H1 (cell line): ENCODE data around the gene ZNF320. TPM values are rescaled to one million over a fixed set of nuclear protein-coding genes. Genes with fewer than 3 reads are reported as not detected.
A peak's percentile ranks its signal among the peaks of the same experiment; 100 is the strongest.

ENCODE experiments used
- ASH2L ChIP-seq: fragments of 200-600, 300-600 bp; sonication (generic); IDR thresholded peaks from one replicate; pipeline ENCODE4 v1.7.1; 2017; ENCODE audit warnings: low read length
- CHD2 ChIP-seq: IDR thresholded peaks from 2 replicates; pipeline ENCODE4 v1.6.1; 2012; ENCODE audit warnings: low read length, improper control_type of control experiment
- EGR1 ChIP-seq: IDR thresholded peaks from 2 replicates; pipeline ENCODE4 v1.6.1; 2011; ENCODE audit warnings: low read depth, low read length, borderline replicate concordance
- GABPA ChIP-seq: IDR thresholded peaks from 2 replicates; pipeline ENCODE4 v1.6.1; 2011; ENCODE audit warnings: mild to moderate bottlenecking, low read length, moderate library complexity, borderline replicate concordance; ENCODE audit not compliant: insufficient read depth
- JUN ChIP-seq: IDR thresholded peaks from 2 replicates; pipeline ENCODE4 v1.6.1; 2011; ENCODE audit warnings: low read depth, mild to moderate bottlenecking, improper control_type of control experiment, low read length
- POLR2A ChIP-seq, 2 experiments: IDR thresholded peaks; 1 replicate in 1 of 2; 2 replicates in 1 of 2; pipeline ENCODE4 v1.6.1; 2011; ENCODE audit warnings: low read depth in 2 of 2, low read length in 2 of 2, mild to moderate bottlenecking in 2 of 2; ENCODE audit errors: control extremely low read depth in 1 of 2
- POLR2AphosphoS5 ChIP-seq: IDR thresholded peaks from 2 replicates; pipeline ENCODE4 v1.6.1; 2011; ENCODE audit warnings: low read depth, low read length
- POU5F1 ChIP-seq: IDR thresholded peaks from 2 replicates; pipeline ENCODE4 v1.6.1; 2011; ENCODE audit warnings: low read depth, mild to moderate bottlenecking, low read length, moderate library complexity
- RAD21 ChIP-seq, 2 experiments: IDR thresholded peaks in 1 of 2; conservative IDR thresholded peaks in 1 of 2; 2 replicates each; pipeline ENCODE4 v1.6.1; 2011; ENCODE audit warnings: low read depth in 2 of 2, low read length in 2 of 2, improper control_type of control experiment in 1 of 2, inconsistent platforms in 1 of 2, mild to moderate bottlenecking in 1 of 2, moderate library complexity in 1 of 2
- SIN3A ChIP-seq, 2 experiments: IDR thresholded peaks in 1 of 2; conservative IDR thresholded peaks in 1 of 2; 2 replicates each; pipeline ENCODE4 v1.6.1; 2011 to 2012; ENCODE audit warnings: low read length in 2 of 2, improper control_type of control experiment in 1 of 2, low read depth in 1 of 2, mild to moderate bottlenecking in 1 of 2
- SRF ChIP-seq: IDR thresholded peaks from 2 replicates; pipeline ENCODE4 v1.6.1; 2011; ENCODE audit warnings: mild to moderate bottlenecking, low read depth, low read length, moderate library complexity
- TBP ChIP-seq: IDR thresholded peaks from 2 replicates; pipeline ENCODE4 v1.6.1; 2011; ENCODE audit warnings: low read depth, low read length, improper control_type of control experiment
- ZNF274 ChIP-seq: IDR thresholded peaks from 2 replicates; pipeline ENCODE4 v1.7.0; 2012; ENCODE audit warnings: low read length, borderline replicate concordance; ENCODE audit errors: extremely low read depth
- polyA plus RNA-seq, 7 experiments: library from polyadenylated mRNA; depleted of rRNA in 3 of 7; stranded (reverse) in 5 of 7; unstranded in 2 of 7; fragments of >200 nt in 5 of 7; fragments of 200-250 nt in 2 of 7; gene quantifications; 1 replicate in 5 of 7; 2 replicates in 1 of 7; 4 replicates in 1 of 7; pipeline versions ENCODE4 v1.2.1 to v1.2.3, GENCODE V29; 2011 to 2013; ENCODE audit warnings: missing spikeins in 2 of 7, mixed read lengths in 2 of 7
- total RNA-seq: library from RNA; stranded (reverse); fragmentation: NEBNext Ultra II Directional; extraction: Animal tissue kit (Norgen Biotek cat#: 25700); gene quantifications from 2 replicates; pipeline ENCODE4 v1.2.1, GENCODE V29; 2021

ZNF320 gene
- total and polyA plus RNA-seq, 2 of the 8 experiments (the other 6 are each of a cell fraction or from before 2014, with no cell fraction given): 20.6 to 26.8 TPM

GRCh38 chr19:52922841-52923777 is 25.7 kb upstream of the ZNF320 start, which contains the start of gene ZNF888 (continued):
- TF ChIP-seq SRF (0 out of 2 replicates have a peak, but pooled peaks have one; percentile 45), ASH2L (peak; percentile 22), CHD2 (no peak), TBP (peak; percentile 56; the same call in 1 of the 2 replicates), POU5F1 (no peak), GABPA (no peak), POLR2AphosphoS5 (peak; percentile 33; the same call in 1 of the 2 replicates), ZNF274 (no peak), SIN3A (conservative IDR thresholded peaks at IDR 0.05 in 1 of 2, IDR thresholded peaks at IDR 0.05 in 1 of 2; ENCODE audit: low read depth in 1 of 2, low read length in 2 of 2) (peak; percentile 27 to 44; a peak in 2 of 4 replicates), RAD21 (IDR thresholded peaks at IDR 0.05 in 1 of 2, conservative IDR thresholded peaks at IDR 0.05 in 1 of 2; ENCODE audit: low read depth in 2 of 2, low read length in 2 of 2) (0 out of 4 replicates have a peak, but pooled peaks of 1 of the 2 experiments have one; percentile 0), JUN (no peak), EGR1 (0 out of 2 replicates have a peak, but pooled peaks have one; percentile 47), POLR2A (IDR thresholded peaks at IDR 0.05; ENCODE audit: control extremely low read depth in 1 of 2, low read depth in 2 of 2, low read length in 2 of 2) (peak; percentile 52 to 62; a peak in 2 of 3 replicates)
